CMK (cell line): ENCODE measurements around the gene PPHLN1.
A peak's percentile ranks its signal among the peaks of the same experiment; 100 is the strongest.

ENCODE experiments used
- DNase-seq: peaks from one replicate; pipeline ENCODE4 v3.0.0-alpha.2; 2010; ENCODE audit warnings: low read depth

PPHLN1 gene

DNA sequence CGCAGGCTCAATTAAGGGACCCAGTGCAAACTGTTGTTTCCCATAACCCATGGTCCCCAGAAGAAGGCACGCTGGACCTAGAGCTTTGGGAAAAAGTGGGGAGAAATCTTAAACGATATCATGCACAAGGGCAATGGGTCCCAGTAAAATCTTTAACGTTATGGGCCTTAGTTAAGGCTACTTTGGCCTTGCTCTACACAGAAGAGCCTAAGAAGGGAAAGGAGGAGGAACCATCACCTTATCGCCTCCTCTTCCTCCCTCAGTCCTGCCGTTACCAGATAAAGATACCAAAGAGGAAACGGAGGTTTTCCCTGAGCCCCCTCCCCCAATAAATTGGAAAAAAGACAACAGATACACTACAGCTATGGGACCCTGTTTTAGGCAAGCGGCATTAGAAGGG, 116.9 kb downstream of the PPHLN1 start:
- peak; percentile 78 for DNase-seq

DNA sequence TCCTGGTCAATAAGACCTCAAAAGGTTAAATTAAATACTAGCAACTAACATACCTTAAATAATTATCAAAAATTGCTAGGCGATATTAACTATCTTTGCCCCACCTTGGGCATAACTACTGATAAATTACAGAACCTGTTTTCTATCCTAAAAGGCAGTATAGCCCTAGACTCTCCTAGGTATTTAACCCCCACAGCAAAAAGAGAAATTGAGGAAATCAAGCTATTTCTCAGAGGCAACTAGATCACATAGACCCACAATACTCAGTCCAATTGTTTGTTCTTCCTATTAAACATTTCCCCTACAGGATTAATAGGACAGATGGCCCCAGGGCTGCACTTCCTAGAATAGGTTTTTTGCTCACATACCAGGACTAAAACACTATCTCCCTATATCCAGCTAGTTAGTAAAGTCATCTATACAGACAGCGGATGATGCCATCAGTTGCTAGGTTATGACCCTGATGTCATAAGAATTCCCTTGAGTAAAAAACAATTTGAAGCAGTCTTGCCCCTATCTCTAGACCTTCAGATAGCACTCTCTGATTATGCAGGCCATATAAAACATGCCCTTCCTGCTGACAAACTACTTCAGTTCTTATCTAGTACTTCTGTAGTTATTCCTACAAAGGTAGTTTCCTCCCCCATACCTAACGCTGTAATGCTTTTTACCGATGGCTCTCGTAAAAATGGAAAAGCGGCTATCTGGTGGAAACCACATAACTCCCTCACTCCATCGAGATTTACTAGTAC, 118.4 kb downstream of the PPHLN1 start:
- DNase-seq: peak; percentile 40

DNA sequence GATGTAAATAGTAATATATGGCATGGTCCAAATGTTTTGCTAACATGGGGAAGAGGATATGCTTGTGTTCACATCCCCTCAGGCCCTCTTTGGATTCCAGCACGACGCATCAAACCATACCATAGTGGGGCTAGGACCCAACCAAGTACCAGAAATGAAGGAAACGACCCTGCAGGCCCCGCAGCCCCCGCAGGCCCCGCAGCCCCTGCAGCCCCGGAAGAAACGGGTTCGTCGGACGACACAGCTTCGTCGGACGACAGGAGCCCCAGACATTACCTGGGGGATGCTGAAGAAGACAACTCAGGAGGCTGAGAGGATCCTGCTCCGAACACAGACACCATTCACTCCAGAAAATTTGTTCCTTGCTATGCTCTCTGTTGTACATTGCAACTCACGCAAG, 119.9 kb downstream of the PPHLN1 start:
- DNase-seq: no peak

DNA sequence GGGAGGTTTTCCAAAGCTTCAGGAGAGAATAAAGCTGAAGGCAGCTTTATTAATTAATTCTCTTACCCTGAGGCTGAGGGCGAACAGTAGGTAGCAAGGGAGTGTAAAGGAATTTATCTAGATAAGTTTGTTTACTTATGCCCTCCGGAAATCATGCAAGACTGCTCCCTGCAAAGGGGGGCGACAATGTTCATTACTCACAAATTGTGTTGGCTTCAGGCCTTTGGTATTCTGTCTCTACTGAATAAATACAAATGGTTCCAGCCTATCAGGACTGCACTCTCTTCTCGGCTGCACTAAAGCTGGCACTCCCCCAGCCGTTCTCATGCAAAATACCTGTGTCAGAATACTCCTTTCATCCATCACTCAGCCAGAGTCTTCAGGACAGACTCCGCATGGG, 120.8 kb downstream of the PPHLN1 start:
- no peak for DNase-seq

DNA sequence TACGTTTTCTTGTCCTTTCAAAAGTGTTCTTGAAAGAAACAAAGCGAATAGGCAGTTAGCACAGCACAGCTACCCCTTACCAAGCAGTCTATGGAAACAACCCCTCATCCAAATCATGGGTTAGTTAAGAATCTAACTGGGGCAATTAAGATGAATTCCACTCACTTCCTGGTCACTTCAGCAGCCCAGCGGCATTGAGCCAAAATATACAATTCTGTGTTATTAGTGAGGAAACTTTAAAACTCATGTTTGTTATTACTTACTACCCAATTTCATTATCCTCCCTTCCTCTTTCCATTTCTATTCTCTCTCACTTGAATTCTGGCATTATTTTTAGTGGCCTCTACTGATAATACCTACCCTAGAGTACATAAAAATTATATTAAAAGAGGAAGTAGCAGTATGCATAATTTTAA, 121.4 kb downstream of the PPHLN1 start:
- DNase-seq: no peak

DNA sequence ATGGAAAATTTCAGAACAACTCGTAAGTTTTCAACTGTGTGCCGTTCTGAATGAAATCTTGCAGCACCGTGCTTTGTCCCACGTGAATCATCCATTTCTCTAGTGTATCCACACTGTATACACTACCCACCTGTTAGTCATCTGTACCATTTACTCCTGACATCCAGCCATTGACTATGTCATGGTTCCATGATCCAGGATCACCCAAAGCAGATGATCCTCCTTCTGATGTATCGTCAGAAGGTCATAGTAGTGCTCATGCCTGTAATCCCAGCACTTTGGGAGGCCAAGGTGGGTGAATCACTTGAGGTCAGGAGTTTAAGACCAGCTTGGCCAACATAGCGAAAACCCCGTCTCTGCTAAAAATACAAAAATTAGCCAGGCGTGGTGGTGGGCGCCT, 122.9 kb downstream of the PPHLN1 start:
- no peak for DNase-seq

DNA sequence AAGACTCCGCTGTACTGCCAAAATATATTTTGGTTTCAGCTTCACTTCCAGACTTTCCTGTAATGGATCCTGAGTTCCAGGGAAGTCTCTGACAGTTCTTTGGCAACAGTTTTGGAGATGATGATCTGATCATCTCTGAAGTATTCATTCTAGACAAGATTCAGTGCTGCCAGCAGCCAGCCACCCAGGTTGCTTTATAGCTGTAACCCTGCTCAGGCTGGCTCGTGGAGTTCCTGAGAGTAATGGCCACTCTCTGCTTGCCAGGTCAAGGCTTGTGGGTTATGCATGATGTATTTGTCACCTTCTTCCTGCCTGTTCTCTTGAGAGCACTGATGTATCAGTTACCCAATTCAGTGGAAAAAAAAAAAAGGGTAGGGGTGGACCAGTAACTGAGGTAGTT, 124.3 kb downstream of the PPHLN1 start:
- no peak for DNase-seq

DNA sequence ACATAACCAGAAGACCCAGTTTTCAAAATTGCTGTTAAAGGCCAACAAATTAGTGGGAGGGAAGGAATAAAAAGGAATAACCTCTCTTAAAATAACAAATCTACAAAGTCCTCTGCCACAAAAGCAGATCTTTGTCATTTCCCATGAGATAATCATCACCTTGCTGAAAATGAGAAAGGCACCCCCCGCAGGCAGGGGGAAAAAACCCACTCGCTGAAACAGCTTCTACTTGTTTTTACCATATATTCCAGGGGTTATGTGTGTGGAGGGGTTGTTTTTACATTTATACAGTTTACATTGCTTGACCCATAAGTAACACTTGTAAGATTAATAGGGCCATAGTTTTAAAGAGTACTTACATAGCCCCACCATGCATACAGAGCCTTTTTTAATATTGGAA, 132.6 kb downstream of the PPHLN1 start:
- no peak for DNase-seq

DNA sequence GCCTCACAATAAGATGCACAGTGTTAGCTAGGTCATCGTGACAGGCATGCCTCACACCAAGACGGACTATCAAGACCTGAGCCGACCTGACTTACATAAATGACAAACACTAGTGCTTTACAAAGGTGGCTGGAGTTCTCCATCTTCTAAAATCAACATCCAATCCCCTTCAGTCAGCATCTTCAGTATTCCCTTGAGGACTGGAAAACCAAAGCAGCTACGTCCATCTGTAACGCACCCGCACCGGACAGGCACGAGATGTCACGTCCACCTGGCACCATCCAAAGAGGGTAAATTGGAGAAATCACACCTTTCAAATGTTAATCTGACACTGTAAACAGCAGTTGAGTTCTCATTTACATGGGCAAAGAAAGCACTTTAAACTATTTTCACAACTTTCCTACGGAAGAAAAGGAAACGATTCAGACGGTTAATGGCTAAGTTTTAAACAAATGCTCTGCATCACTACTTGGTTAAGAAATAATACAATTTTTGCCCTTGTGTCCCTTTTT, 133.4 kb downstream of the PPHLN1 start:
- no peak for DNase-seq

DNA sequence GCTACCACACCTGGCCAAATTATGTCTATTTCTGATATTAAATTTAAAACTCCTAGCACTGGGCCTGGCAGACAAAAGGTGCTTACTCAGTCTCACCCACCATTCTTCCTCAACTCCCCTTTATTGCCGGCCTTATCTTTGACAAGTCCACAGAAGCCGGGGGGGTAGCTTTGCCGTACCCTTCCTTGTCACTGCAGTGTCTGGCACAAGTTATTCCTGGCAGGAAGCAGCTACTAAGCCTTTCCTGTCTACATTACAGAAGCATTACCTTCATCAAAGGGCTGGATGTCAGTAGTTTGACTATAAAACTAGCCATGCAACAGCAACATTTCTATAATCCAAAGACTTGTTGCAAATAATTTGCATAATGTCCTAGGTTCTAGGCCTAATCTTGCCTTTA, 136.5 kb downstream of the PPHLN1 start:
- no peak for DNase-seq

DNA sequence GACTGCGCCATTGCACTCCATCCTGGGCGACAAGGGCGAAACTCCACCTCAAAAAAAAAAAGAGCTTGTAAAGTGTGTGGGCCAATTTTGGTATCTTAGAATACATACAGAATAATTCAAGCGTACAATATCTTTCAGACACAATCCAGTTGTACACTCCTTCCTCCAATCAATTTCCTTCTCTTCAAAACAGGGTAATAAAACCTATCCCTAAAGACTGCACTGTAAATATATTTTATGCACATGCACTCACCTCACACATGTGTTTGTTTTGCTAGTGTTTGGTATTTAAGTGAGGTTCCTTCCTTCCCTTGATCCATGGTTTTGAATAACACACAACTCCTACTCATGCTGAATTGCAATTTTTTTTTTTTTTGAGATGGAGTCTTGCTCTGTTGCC, 137.7 kb downstream of the PPHLN1 start:
- no peak for DNase-seq

DNA sequence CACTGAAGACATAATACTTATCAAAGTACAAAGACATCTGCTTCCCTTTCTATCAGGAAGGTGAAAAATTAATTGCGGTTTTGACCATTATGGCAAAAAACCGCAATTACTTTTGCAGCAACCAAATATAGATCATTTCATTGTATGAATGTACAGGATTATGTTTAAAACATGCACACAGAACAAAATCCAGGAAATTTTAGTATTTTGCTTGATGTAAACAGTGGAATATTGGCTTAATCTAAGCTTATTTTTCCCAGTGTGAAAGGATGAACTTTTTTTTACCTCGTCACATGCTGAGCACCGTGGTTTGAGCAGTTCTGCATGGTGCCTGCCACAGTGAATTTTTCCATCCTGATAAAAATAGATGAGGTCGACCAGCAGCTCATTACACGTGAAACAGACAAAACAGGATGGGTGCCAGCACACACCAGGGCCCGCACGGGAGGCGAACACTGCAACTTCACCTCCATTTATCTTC, 142.4 kb downstream of the PPHLN1 start:
- no peak for DNase-seq

DNA sequence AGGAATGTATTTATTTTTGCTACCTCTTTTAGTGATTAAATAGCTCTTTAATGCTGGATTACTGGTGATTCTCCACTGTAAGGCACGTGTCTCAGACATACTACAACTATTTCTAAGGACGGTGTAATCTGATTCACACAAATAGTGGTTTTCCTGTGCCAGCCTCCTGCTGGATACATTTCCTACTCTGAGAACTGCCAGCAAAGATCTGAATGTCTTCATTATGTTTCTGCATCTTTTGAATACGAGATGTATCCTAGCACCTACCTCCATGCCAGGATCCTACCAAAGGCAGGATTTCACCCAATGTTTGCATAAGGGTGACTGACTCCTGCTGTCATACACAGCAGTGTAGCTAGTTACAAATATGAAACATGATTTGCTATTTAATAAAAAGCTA, 143.0 kb downstream of the PPHLN1 start:
- no peak for DNase-seq

DNA sequence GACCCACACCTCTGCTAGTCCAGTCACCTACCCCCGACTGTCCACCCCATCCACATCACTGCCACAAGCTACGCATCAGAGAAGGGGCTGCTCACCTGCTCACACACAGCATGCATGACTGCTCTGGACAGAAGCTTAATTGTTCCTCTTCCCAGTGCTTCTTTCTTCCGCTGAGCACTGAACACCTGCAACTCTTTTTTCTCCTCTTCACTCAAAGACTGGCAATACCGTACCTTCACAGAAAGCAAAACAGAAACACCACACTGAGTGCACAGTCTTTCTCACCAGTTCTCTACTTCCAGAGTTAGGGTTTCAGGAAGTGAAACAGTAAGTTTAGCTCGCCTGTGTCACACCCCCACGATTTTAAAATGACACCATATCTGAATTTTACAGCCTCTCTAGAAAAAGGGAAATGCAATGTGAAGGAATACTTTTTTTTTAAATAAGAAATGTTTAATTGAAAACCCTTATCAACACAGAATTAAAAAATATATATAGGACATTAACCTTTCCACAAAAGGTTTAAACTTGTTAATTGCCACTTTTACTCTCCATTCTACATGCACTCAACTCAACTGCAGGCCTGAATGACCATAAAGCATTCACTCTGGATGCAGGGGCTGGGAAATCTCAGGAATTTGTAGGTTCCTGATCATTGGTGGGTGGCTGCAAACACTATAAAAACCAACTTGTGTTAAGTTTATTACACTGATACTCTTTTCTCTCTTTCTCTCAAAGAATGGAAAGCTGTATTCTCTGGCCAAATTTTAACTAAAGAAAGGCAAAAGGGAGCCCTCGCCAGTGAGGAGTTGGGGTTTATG, 143.6 kb downstream of the PPHLN1 start:
- no peak for DNase-seq

DNA sequence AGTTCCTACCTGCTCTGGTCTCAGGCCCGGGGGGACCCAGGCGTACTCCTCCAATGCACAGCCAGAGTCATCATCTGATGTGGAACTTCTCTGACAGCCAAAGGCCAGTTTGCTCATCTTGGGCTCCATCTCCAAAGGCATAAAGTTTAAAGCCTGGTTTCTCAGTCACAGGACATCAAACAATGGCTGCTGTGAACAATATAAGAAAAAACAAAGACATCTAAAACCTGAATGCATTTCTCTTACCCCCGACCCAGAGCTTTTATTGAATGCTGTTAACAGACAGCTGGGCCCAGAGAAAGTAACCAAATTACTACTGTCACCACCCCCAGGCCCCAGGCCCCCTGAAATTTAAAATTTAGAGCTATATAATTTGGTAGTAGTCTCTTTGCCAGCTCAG, 146.4 kb downstream of the PPHLN1 start:
- no peak for DNase-seq

DNA sequence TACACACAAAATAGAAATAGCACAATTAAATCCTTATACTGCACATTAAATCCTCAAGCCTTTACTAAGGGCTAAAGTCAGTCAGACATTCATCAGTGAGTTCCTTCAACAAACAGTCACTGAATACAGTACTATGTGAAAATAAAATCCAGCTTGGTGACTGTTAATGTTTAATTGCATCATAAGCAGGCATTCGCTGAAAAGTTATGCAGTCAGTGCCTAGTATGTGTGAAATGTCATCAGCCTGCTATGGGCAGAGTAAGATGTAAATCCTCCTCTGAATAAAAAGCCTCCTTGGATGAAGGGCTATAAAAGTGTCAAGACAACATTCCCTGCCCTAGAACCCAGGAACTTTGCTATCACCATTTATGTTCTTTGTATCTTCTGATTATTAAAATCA, 147.2 kb downstream of the PPHLN1 start:
- no peak for DNase-seq

DNA sequence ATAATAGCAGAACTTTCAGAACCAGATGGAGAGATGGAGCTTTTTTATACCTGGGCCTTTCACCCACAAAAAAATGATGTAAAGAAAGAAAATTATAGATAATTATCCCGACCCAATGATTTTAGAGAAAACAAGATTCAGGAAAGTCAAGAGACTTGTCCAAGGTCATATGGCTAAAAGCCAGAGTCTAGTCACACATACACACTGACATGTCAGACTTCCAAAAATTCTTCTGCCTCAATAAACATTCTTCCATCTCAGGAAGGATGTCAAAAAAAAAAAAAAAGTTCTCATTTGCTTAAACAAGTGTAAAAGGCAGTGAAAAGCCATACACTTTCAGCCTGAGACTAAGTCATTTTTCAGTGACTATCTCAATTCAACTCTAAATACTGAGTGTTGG, 147.6 kb downstream of the PPHLN1 start:
- no peak for DNase-seq

DNA sequence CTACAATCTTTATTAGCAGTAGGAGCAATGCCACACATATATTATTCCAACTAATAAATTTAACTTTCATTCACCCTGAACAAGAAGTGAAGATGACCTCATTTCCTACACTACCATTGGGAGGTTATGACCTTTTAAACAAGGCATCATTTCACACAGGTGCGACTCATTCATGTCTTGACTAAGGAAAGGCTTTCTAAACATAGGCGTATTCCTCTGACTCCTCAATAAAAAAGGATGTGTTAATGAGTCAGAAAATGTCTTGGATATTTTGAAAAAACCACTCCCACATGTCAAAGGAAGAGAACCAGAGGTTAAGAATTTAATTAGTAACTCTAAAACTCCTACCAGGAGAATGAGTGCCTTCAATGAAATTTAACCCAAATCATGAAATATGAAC, 148.4 kb downstream of the PPHLN1 start:
- no peak for DNase-seq

DNA sequence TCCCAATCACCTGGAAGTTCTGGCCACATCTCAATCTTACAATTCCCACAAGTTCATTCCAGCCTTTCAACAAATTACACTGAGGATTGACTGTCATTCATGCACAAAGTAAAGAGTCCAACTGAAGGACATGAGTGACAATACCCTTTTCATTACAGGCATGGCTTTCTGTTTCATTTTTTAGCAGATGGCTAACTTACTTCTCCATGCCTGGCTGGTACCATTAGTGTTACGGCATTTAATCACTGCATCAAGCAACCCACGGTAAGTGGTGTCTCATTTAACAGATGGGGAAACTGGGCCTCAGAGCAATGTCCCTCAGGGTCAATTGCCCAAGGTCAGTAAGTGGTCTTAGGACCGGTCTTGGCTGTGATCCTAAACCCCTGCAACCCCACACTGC, 149.1 kb downstream of the PPHLN1 start:
- no peak for DNase-seq

DNA sequence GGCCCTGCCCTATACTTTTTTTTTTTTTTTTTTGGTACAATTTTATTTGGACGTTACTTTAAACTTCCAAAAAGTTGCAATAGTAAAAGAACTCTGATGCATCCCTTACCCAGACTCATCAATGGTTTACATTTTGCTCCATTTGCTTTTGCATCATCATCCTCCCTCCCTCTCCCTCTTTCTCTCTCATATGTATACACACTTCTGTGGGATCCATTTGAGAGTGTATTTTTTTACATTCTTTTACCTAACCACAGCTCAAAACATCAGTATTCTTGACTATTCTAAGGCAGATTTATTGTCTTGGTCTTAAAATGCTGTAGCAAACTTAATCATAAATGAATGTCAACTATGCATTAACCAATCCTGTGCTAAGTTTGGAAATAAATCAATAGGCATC, 152.0 kb downstream of the PPHLN1 start:
- DNase-seq: no peak

DNA sequence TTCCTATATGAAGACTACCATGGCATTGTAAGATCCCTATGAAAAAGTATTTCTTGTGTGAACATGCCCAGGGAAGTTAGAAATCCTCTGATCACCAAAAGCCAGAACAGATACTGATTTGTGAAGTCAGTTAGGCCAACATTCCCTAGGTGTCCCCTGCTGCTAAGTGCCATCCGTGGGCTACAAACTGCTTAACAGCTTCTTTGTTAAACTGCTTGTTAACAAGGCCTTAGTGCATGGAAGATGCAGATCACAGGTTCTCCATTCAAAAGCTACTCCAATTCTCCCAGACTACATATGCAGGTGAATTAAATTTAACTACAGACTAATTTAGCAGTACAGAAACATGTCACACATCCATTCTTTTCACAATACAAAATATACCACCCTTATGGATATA, 155.4 kb downstream of the PPHLN1 start:
- DNase-seq: no peak

DNA sequence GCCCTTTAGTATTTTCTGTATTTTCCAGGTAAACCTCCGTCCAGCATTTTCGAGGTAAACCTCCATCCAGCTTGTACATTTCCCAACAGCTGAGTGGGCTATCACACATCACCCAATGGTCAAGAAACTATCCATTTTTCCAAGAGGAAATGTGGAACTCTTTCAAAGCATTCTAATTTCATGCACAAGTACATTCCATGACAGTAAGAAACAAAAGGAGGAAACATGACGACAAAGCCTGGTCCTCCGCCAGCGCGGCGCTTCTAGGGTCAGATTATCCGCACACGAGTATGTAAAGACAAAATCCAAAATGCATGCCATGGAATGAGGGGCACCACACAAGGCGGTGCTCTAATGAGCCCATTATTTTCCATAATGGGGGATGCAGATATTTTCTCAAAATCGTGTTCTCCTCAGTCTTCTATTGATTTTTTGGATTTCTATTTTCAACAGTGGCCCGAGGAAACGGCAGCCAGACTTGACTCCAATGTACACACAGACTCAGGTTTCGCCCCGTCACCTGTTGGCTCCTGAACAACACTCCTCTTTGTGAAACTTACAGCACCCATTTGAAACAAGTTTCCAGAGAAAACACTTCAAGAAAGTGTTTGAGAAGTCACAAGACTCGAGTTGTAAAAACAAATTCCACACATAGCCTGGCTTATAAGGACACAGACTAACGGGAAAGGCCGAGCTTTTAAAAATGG, 156.2 kb downstream of the PPHLN1 start:
- no peak for DNase-seq
